Left cardiac atrium (tissue), 2 donors: Measurements from ENCODE around the gene MED25. TPM values are rescaled to one million over a fixed set of nuclear protein-coding genes. Genes with fewer than 3 reads are reported as not detected.

Source experiments
- microRNA-seq, 2 donors: library from miRNA; unstranded; fragments of <30 nt; microRNA quantifications; one replicate each; pipeline ENCODE4 v1.2.0, GENCODE V29; 2020
- total RNA-seq, 2 donors: library from RNA; stranded (reverse); fragmentation: NEBNext Ultra II Directional; extraction: Animal tissue kit (Norgen Biotek cat#: 25700); gene quantifications; one replicate each; pipeline ENCODE4 v1.2.1, GENCODE V29; 2021
- donor health status: DM: no; HTN: yes; CAD: no; lungs with severe emphysema.
- donor health status: DM: yes; HTN: yes; CAD: no.

Gene MED25
- total RNA-seq, 2 donors from 2014 or later: 48.7 to 55.6 TPM

Small RNA genes within 50 kb of the gene (microRNA-seq; reads per million reads assigned to microRNA genes)
- gene MIR4749 (0 to 0.40 reads per million in 2 donors), gene MIR6799 (0 reads per million in 2 donors), gene MIR6800 (0 reads per million in 2 donors)

Other genes starting within 250 kb of the MED25 start
- gene NOSIP, start 237.7 kb upstream of the MED25 start, total RNA-seq: 10 to 100 TPM; 43.6 to 48.6 TPM
- gene PRRG2, start 237.0 kb upstream of the MED25 start, total RNA-seq: 1 to 10 TPM in 1 of 2 donors, under 1 TPM in 1; 0.68 to 1.1 TPM
- gene PRR12, start 227.1 kb upstream of the MED25 start, total RNA-seq: 10 to 100 TPM; 12.9 to 15.9 TPM
- 10 to 100 TPM; 85.6 to 95.0 TPM for gene RRAS, start 178.1 kb upstream of the MED25 start, total RNA-seq
- 10 to 100 TPM; 38.6 to 46.9 TPM for gene SCAF1, start 176.1 kb upstream of the MED25 start, total RNA-seq
- 10 to 100 TPM; 46.3 to 48.1 TPM for gene IRF3, start 152.4 kb upstream of the MED25 start, total RNA-seq
- 10 to 100 TPM; 12.0 to 12.5 TPM for gene BCL2L12, start 152.4 kb upstream of the MED25 start, total RNA-seq
- 100 to 1,000 TPM; 137 to 159 TPM for gene PRMT1, start 141.0 kb upstream of the MED25 start, total RNA-seq
- gene ADM5, start 128.7 kb upstream of the MED25 start, total RNA-seq: 1 to 10 TPM; 1.1 to 1.2 TPM
- 1 to 10 TPM; 4.7 to 5.1 TPM for gene CPT1C, start 127.2 kb upstream of the MED25 start, total RNA-seq
- 1 to 10 TPM in 1 of 2 donors, under 1 TPM in 1; 0.76 to 1.1 TPM for gene TSKS, start 55.0 kb upstream of the MED25 start, total RNA-seq
- gene AP2A1, start 51.3 kb upstream of the MED25 start, total RNA-seq: 10 to 100 TPM; 68.0 to 77.8 TPM
- 10 to 100 TPM; 11.0 to 16.2 TPM for gene FUZ, start 5.0 kb upstream of the MED25 start, total RNA-seq
- 100 to 1,000 TPM; 113 to 122 TPM for gene PTOV1, start 32.9 kb downstream of the MED25 start, total RNA-seq
- gene PNKP, start 49.3 kb downstream of the MED25 start, total RNA-seq: 10 to 100 TPM; 38.7 to 54.5 TPM
- gene AKT1S1, start 59.1 kb downstream of the MED25 start, total RNA-seq: 10 to 100 TPM; 33.5 to 36.6 TPM
- 10 to 100 TPM; 28.3 to 36.0 TPM for gene TBC1D17, start 59.4 kb downstream of the MED25 start, total RNA-seq
- gene IL4I1, start 78.6 kb downstream of the MED25 start, total RNA-seq: under 1 TPM; 0.34 to 0.38 TPM
- gene ATF5, start 110.9 kb downstream of the MED25 start, total RNA-seq: 10 to 100 TPM; 16.6 to 18.9 TPM
- gene NUP62, start 111.2 kb downstream of the MED25 start, total RNA-seq: 10 to 100 TPM; 28.1 to 29.8 TPM
- gene SIGLEC11, start 142.9 kb downstream of the MED25 start, total RNA-seq: 1 to 10 TPM in 1 of 2 donors, under 1 TPM in 1; 0.39 to 1.3 TPM
- 10 to 100 TPM; 18.5 to 23.5 TPM for gene VRK3, start 207.1 kb downstream of the MED25 start, total RNA-seq
- gene ZNF473, start 207.7 kb downstream of the MED25 start, total RNA-seq: 1 to 10 TPM; 4.3 to 6.1 TPM